ENCODE results near the gene PDAP1. TPM values are rescaled to one million over a fixed set of nuclear protein-coding genes. Genes with fewer than 3 reads are reported as not detected.
A peak's percentile ranks its signal among the peaks of the same experiment; 100 is the strongest.

Gene PDAP1
- total and polyA plus RNA-seq, 2 experiments from 2014 or later, result 93.1 to 134 TPM

DNA sequence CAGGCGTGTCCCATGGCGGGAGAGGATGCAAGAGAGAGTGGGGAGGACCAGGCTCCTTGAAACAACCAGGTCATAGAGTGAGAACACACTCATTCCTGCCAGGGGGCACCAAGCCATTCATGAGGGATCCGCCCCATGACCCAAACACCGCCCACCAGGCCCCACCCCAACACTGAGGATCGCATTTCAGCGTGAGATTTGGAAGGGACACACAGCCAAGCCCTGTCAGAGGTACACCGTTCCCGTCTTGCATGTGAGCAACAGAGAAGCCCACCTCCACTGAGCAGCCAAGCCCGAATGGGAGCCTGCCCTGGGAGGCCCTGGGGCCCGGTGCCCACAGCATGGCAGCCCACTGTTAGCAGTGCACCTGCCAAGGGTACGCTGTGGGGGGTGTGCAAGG is 41.8 kb downstream of the PDAP1 start (continued):
- TF ChIP-seq, protein P1, sequence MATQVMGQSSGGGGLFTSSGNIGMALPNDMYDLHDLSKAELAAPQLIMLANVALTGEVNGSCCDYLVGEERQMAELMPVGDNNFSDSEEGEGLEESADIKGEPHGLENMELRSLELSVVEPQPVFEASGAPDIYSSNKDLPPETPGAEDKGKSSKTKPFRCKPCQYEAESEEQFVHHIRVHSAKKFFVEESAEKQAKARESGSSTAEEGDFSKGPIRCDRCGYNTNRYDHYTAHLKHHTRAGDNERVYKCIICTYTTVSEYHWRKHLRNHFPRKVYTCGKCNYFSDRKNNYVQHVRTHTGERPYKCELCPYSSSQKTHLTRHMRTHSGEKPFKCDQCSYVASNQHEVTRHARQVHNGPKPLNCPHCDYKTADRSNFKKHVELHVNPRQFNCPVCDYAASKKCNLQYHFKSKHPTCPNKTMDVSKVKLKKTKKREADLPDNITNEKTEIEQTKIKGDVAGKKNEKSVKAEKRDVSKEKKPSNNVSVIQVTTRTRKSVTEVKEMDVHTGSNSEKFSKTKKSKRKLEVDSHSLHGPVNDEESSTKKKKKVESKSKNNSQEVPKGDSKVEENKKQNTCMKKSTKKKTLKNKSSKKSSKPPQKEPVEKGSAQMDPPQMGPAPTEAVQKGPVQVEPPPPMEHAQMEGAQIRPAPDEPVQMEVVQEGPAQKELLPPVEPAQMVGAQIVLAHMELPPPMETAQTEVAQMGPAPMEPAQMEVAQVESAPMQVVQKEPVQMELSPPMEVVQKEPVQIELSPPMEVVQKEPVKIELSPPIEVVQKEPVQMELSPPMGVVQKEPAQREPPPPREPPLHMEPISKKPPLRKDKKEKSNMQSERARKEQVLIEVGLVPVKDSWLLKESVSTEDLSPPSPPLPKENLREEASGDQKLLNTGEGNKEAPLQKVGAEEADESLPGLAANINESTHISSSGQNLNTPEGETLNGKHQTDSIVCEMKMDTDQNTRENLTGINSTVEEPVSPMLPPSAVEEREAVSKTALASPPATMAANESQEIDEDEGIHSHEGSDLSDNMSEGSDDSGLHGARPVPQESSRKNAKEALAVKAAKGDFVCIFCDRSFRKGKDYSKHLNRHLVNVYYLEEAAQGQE (IDR thresholded peaks at IDR 0.05; ENCODE audit: unreplicated experiment), result no peak

DNA sequence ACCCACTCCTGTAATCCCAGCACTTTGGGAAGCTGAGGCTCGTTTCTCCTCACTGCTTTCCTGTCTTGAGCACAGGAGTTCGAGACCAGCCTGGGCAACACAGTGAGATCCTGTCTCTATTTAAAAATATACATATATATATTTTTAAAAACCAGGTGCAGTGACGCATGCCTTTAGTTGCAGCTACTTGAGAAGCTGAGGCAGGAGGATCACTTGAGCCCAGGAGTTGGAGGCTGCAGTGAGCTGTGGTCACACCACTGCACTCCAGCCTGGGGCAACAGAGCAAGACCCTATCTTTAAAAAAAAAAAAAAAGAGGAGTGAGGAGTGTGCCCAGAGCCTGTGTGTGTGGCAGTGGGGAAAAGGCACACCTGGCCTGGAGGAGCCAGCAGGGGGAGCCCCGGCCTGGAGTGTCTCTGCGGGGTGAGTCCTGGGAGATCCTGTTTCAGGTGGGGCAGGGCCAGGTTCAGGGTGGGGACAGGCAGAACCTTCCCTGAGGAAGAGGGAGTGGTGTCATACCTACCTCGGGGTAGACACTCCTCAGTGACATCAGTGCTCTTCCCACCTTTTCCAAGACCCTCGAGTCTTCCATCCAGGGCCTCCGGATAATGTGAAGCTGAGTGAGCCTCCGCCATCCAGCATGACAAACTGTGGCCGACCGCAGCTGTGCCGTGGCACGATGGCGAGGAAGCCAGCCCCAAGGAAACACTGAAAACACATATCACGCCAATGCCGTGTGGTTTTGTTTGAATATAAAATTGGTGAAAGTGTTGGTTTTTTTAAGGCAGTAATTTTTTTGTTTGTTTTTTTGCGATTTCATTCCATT is 42.9 kb downstream of the PDAP1 start:
- Mint-ChIP-seq H3K4me3 (no peak overlapping the region; the same call in 2 of the 3 replicates), H3K4me1 (peaks cover 16% of the 10 kb centered on the region), H3K9me3 (no peaks in the 10 kb centered on the region), H3K27me3 (ENCODE audit: insufficient read depth, low read depth, poor library complexity) (peaks cover 6% of the 10 kb centered on the region), H3K36me3 (ENCODE audit: low read depth) (peaks cover 41% of the 10 kb centered on the region), H3K27ac (no peak overlapping the region)
- H2AFZ ChIP-seq, result no peak overlapping the region
- H3K4me1 ChIP-seq (ENCODE audit: insufficient read depth), result peaks cover 5% of the 10 kb centered on the region
- H3K4me2 ChIP-seq, result no peak overlapping the region
- peak; percentile 92 for ATAC-seq
- no peak overlapping the region for H3K4me3 ChIP-seq
- no peaks in the 10 kb centered on the region for H3K9me2 ChIP-seq (ENCODE audit: insufficient read depth)
- peak; percentile 66 for DNase-seq (ENCODE audit: low spot score)
- H3K27ac ChIP-seq (ENCODE audit: low read depth), result no peak overlapping the region
- H3K27me3 ChIP-seq (ENCODE audit: insufficient read depth), result no peaks in the 10 kb centered on the region
- 0 out of 2 replicates have a peak, but pooled peaks cover 5% of the 10 kb centered on the region for H4K20me1 ChIP-seq (replicated peaks; ENCODE audit: insufficient read depth)
- 0 out of 2 replicates have a peak, but pooled peaks cover 6% of the 10 kb centered on the region for H3F3A ChIP-seq (replicated peaks; ENCODE audit: low read depth)
- TF ChIP-seq, protein P2, sequence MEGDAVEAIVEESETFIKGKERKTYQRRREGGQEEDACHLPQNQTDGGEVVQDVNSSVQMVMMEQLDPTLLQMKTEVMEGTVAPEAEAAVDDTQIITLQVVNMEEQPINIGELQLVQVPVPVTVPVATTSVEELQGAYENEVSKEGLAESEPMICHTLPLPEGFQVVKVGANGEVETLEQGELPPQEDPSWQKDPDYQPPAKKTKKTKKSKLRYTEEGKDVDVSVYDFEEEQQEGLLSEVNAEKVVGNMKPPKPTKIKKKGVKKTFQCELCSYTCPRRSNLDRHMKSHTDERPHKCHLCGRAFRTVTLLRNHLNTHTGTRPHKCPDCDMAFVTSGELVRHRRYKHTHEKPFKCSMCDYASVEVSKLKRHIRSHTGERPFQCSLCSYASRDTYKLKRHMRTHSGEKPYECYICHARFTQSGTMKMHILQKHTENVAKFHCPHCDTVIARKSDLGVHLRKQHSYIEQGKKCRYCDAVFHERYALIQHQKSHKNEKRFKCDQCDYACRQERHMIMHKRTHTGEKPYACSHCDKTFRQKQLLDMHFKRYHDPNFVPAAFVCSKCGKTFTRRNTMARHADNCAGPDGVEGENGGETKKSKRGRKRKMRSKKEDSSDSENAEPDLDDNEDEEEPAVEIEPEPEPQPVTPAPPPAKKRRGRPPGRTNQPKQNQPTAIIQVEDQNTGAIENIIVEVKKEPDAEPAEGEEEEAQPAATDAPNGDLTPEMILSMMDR (conservative IDR thresholded peaks at IDR 0.05; ENCODE audit: low read depth in 2 of 2), result peak; percentile 75 to 83
- no peak for TF ChIP-seq ZNF114 (CRISPR knock-in tag; IDR thresholded peaks at IDR 0.05)
- no peaks in the 10 kb centered on the region for H3K79me2 ChIP-seq (replicated peaks; ENCODE audit: insufficient read depth)
- peaks cover 21% of the 10 kb centered on the region for H3K36me3 ChIP-seq (ENCODE audit: insufficient read depth)

DNA sequence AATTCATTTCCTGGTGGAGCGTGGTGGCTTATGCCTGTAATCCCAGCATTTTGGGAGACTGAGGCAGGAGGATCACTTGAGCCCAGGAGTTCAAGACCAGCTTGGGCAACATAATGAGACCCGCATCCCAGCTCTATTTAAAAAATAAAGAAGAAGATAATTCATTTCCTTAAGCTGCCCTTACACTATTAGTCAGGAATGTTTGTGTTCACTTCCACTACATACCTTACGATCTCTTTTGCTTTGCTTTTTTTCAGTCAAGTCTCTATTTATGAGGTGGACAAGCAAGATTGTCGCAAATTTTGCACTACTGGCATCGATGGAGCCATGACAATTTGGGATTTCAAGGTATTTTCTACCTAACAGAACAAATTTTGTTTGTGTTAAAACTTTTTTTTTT is 45.1 kb downstream of the PDAP1 start:
- Histone ChIP-seq H2AFZ (no peak overlapping the region), H3K9me2 (ENCODE audit: insufficient read depth) (no peaks in the 10 kb centered on the region), H3K4me3 (no peak overlapping the region), H3K36me3 (ENCODE audit: insufficient read depth) (peaks cover 23% of the 10 kb centered on the region), H3K4me1 (ENCODE audit: insufficient read depth) (peaks cover 5% of the 10 kb centered on the region), H4K20me1 (replicated peaks; ENCODE audit: insufficient read depth) (0 out of 2 replicates have a peak, but pooled peaks cover 5% of the 10 kb centered on the region), H3K4me2 (no peak overlapping the region), H3K27ac (ENCODE audit: low read depth) (no peak overlapping the region; the same call in 1 of the 2 replicates), H3K27me3 (ENCODE audit: insufficient read depth) (no peaks in the 10 kb centered on the region), H3F3A (replicated peaks; ENCODE audit: low read depth) (0 out of 2 replicates have a peak, but pooled peaks cover 6% of the 10 kb centered on the region), H3K79me2 (replicated peaks; ENCODE audit: insufficient read depth) (no peaks in the 10 kb centered on the region)
- H3K27me3 Mint-ChIP-seq (ENCODE audit: insufficient read depth, low read depth, poor library complexity), result peaks cover 8% of the 10 kb centered on the region
- ATAC-seq, result no peak
- no peak for DNase-seq (ENCODE audit: low spot score)
- H3K4me3 Mint-ChIP-seq, result no peak overlapping the region
- H3K27ac Mint-ChIP-seq, result no peak overlapping the region
- no peaks in the 10 kb centered on the region for H3K9me3 Mint-ChIP-seq
- H3K36me3 Mint-ChIP-seq (ENCODE audit: low read depth), result peaks cover 52% of the 10 kb centered on the region
- peaks cover 22% of the 10 kb centered on the region for H3K4me1 Mint-ChIP-seq
- TF ChIP-seq JUNB (IDR thresholded peaks at IDR 0.05; ENCODE audit: unreplicated experiment), result no peak
- TF ChIP-seq EZH2 (IDR thresholded peaks at IDR 0.05; ENCODE audit: low read depth, unreplicated experiment), result no peak
- no peak for TF ChIP-seq CREB1 (CRISPR knock-in tag; IDR thresholded peaks at IDR 0.05; ENCODE audit: low read depth)
- TF ChIP-seq ZNF114 (CRISPR knock-in tag; IDR thresholded peaks at IDR 0.05), result no peak
- TF ChIP-seq, protein P3, sequence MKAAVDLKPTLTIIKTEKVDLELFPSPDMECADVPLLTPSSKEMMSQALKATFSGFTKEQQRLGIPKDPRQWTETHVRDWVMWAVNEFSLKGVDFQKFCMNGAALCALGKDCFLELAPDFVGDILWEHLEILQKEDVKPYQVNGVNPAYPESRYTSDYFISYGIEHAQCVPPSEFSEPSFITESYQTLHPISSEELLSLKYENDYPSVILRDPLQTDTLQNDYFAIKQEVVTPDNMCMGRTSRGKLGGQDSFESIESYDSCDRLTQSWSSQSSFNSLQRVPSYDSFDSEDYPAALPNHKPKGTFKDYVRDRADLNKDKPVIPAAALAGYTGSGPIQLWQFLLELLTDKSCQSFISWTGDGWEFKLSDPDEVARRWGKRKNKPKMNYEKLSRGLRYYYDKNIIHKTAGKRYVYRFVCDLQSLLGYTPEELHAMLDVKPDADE (IDR thresholded peaks at IDR 0.05), result no peak
- no peak for TF ChIP-seq ZNF331 (CRISPR knock-in tag; IDR thresholded peaks at IDR 0.05; ENCODE audit: low read depth)
- TF ChIP-seq, protein P1 (IDR thresholded peaks at IDR 0.05; ENCODE audit: unreplicated experiment), result no peak
- TF ChIP-seq EZH2phosphoT487 (IDR thresholded peaks at IDR 0.05; ENCODE audit: unreplicated experiment), result no peak
- no peak for TF ChIP-seq POLR2AphosphoS5 (IDR thresholded peaks at IDR 0.05; ENCODE audit: low read depth)
- TF ChIP-seq STAT1 (IDR thresholded peaks at IDR 0.05; ENCODE audit: unreplicated experiment), result no peak
- no peak for TF ChIP-seq NANOG (IDR thresholded peaks at IDR 0.05; ENCODE audit: borderline replicate concordance)
